ENCODE measurements around the gene CDH5.

GRCh38 chr16:66381585-66382170 lies 15.2 kb downstream of the CDH5 start:
- no peak for TF ChIP-seq POLR2A (IDR thresholded peaks at IDR 0.05)
- TF ChIP-seq, protein P1, sequence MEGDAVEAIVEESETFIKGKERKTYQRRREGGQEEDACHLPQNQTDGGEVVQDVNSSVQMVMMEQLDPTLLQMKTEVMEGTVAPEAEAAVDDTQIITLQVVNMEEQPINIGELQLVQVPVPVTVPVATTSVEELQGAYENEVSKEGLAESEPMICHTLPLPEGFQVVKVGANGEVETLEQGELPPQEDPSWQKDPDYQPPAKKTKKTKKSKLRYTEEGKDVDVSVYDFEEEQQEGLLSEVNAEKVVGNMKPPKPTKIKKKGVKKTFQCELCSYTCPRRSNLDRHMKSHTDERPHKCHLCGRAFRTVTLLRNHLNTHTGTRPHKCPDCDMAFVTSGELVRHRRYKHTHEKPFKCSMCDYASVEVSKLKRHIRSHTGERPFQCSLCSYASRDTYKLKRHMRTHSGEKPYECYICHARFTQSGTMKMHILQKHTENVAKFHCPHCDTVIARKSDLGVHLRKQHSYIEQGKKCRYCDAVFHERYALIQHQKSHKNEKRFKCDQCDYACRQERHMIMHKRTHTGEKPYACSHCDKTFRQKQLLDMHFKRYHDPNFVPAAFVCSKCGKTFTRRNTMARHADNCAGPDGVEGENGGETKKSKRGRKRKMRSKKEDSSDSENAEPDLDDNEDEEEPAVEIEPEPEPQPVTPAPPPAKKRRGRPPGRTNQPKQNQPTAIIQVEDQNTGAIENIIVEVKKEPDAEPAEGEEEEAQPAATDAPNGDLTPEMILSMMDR (IDR thresholded peaks at IDR 0.05), result peak in 1 of 4 experiments; percentile 7
